ENCODE data around the gene HLCS.

Gene HLCS

GRCh38 chr21:36773995-36774394 lies 192.5 kb downstream of the HLCS start:
- TF ChIP-seq CTCF (IDR thresholded peaks at IDR 0.05; ENCODE audit: insufficient read depth, low read length, poor library complexity, severe bottlenecking) (no peak), EZH2phosphoT487 (conservative IDR thresholded peaks at IDR 0.05; ENCODE audit: low read length) (no peak)
- Histone ChIP-seq H3K4me2 (ENCODE audit: low read depth, low read length, poor library complexity, severe bottlenecking) (no peak overlapping the region), H3K9me3 (ENCODE audit: insufficient read depth, low read length) (no peaks in the 10 kb centered on the region), H3K27me3 (ENCODE audit: low read length) (no peaks in the 10 kb centered on the region), H3F3A (ENCODE audit: insufficient read depth) (no peaks in the 10 kb centered on the region), H3K4me3 (ENCODE audit: insufficient read depth, low read length, poor library complexity, severe bottlenecking) (no peak overlapping the region), H4K20me1 (ENCODE audit: low read depth, low read length) (no peaks in the 10 kb centered on the region), H3K79me2 (ENCODE audit: insufficient read depth, low read length) (no peaks in the 10 kb centered on the region), H3K27ac (ENCODE audit: low read depth, low read length) (no peak overlapping the region), H2AFZ (ENCODE audit: low read depth, low read length, severe bottlenecking) (no peak overlapping the region), H3K36me3 (ENCODE audit: low read length) (no peaks in the 10 kb centered on the region), H3K9ac (ENCODE audit: low read length) (no peak overlapping the region), H3K9me2 (replicated peaks; ENCODE audit: insufficient read depth, low read length) (no peaks in the 10 kb centered on the region)

DNA sequence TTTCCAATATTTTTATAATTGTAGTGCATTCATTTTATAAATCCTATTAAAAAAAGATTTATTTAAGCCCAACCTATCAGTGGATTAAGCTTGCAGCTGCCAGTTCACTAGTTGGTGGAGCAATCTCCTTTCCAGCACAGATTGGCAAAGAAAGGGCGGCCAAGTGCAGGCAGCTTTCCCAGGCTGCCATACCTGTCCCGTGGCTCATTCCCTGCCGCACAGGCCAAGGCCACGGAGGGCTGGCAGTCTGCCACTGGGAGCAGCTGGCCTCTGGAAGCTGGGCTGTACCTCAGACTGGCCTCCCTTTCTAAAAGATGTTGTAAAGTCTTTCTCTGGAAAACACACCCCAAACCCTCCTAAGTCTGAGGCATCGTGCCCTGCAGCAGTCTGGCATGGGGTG lies 193.4 kb downstream of the HLCS start:
- Histone ChIP-seq H3K27me3 (ENCODE audit: low read length) (no peaks in the 10 kb centered on the region), H3K9ac (ENCODE audit: low read length) (no peak overlapping the region), H3K9me2 (replicated peaks; ENCODE audit: insufficient read depth, low read length) (no peaks in the 10 kb centered on the region), H3K36me3 (ENCODE audit: low read length) (no peaks in the 10 kb centered on the region), H3K27ac (ENCODE audit: low read depth, low read length) (no peak overlapping the region), H3K79me2 (ENCODE audit: insufficient read depth, low read length) (no peaks in the 10 kb centered on the region), H2AFZ (ENCODE audit: low read depth, low read length, severe bottlenecking) (no peak overlapping the region), H4K20me1 (ENCODE audit: low read depth, low read length) (no peaks in the 10 kb centered on the region), H3K4me3 (ENCODE audit: insufficient read depth, low read length, poor library complexity, severe bottlenecking) (no peak overlapping the region), H3K4me2 (ENCODE audit: low read depth, low read length, poor library complexity, severe bottlenecking) (no peak overlapping the region), H3F3A (ENCODE audit: insufficient read depth) (no peaks in the 10 kb centered on the region), H3K9me3 (ENCODE audit: insufficient read depth, low read length) (no peaks in the 10 kb centered on the region)
- TF ChIP-seq EZH2phosphoT487 (conservative IDR thresholded peaks at IDR 0.05; ENCODE audit: low read length) = no peak
- TF ChIP-seq CTCF (IDR thresholded peaks at IDR 0.05; ENCODE audit: insufficient read depth, low read length, poor library complexity, severe bottlenecking) = no peak

DNA sequence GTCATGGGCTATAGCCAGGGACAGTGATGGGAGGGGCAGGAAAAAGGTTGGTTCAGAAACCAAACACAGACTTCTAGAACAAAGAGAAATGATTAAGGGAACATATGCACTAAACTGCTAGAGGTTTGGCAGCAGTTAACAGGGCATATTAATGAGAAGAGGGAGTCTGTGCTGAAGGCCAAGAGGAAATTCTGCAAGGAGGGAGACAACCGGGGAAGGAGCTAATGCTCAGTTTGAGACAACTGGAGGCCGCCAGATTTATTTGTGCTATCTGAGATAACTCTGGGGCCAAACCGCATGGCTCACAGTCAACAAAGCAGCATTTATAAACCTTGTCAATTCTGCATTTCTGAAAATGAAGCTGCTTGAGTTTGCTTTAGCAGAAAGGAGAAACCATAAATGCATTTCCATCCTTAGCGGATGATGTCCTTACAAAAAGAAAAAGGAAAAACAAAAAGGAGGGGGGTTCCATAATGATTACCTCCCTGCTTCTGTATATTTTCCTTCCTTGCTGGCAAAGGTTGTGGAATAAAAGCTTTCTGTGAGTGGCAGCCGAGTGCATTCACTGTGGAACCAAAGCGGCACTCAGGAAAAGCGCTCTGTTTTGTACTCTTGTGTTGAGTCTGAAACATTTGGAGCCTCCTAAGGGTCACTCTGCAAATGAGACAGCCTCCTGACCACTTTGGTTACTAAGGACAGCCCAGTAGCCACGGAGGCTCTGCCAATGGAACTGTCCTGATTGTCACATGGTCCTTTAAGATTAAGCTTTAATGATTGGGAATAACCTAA lies 197.2 kb downstream of the HLCS start:
- Histone ChIP-seq H3K27ac (ENCODE audit: low read depth, low read length) (no peak overlapping the region), H3F3A (ENCODE audit: insufficient read depth) (no peaks in the 10 kb centered on the region), H3K79me2 (ENCODE audit: insufficient read depth, low read length) (no peaks in the 10 kb centered on the region), H3K27me3 (ENCODE audit: low read length) (no peaks in the 10 kb centered on the region), H3K9me2 (replicated peaks; ENCODE audit: insufficient read depth, low read length) (no peaks in the 10 kb centered on the region), H4K20me1 (ENCODE audit: low read depth, low read length) (no peaks in the 10 kb centered on the region), H3K4me3 (ENCODE audit: insufficient read depth, low read length, poor library complexity, severe bottlenecking) (no peak overlapping the region), H3K9me3 (ENCODE audit: insufficient read depth, low read length) (no peaks in the 10 kb centered on the region), H3K36me3 (ENCODE audit: low read length) (no peaks in the 10 kb centered on the region), H3K9ac (ENCODE audit: low read length) (no peak overlapping the region), H3K4me2 (ENCODE audit: low read depth, low read length, poor library complexity, severe bottlenecking) (no peak overlapping the region), H2AFZ (ENCODE audit: low read depth, low read length, severe bottlenecking) (no peak overlapping the region)
- TF ChIP-seq EZH2phosphoT487 (conservative IDR thresholded peaks at IDR 0.05; ENCODE audit: low read length) (no peak), CTCF (IDR thresholded peaks at IDR 0.05; ENCODE audit: insufficient read depth, low read length, poor library complexity, severe bottlenecking) (no peak)

All from SU-DHL-6 (cell line).